GM12892 (cell line): ENCODE results near the gene LIF.
"Not testable (repeated sequence)": the region's sequence is repeated elsewhere in the genome, so short reads cannot be mapped to it uniquely, and the experiment has no call there.

Experiments
- DNase-seq: peaks from one replicate; pipeline ENCODE4 v3.0.0; 2011; ENCODE audit not compliant: insufficient read length
- FAIRE-seq: peaks from 2 replicates; lab custom pipeline; 2011; peaks lifted over from hg19 to GRCh38; lab: Jason Lieb, UNC
- POLR2A ChIP-seq: IDR thresholded peaks from 2 replicates; pipeline ENCODE4 v1.6.1; 2011; ENCODE audit warnings: low read depth, low read length, control low read depth
- POLR2AphosphoS5 ChIP-seq: IDR thresholded peaks from 2 replicates; pipeline ENCODE4 v1.6.1; 2011; ENCODE audit warnings: low read depth, low read length, control low read depth
- TAF1 ChIP-seq: IDR thresholded peaks from 2 replicates; pipeline ENCODE4 v1.6.1; 2011; ENCODE audit warnings: low read depth, mild to moderate bottlenecking, control low read depth, low read length, borderline replicate concordance

Gene LIF

GRCh38 chr22:30234786-30235470, 11.6 kb downstream of the LIF start:
- FAIRE-seq: no peak

GRCh38 chr22:30234325-30234724, 12.2 kb downstream of the LIF start:
- not testable (repeated sequence) for FAIRE-seq, DNase-seq

More at GRCh38 chr22:30234786-30235470, 11.6 kb downstream of the LIF start:
- TF ChIP-seq POLR2AphosphoS5 (no peak), POLR2A (no peak), TAF1 (no peak)
- DNase-seq: no peak

- no peak for FAIRE-seq
These were observed 13.0 kb downstream of the LIF start for GRCh38 chr22:30233582-30233981.

GRCh38 chr22:30232716-30233218, 13.8 kb downstream of the LIF start:
- DNase-seq: no peak
- TF ChIP-seq POLR2A: no peak
- TF ChIP-seq POLR2AphosphoS5: no peak
- TF ChIP-seq TAF1: no peak
- FAIRE-seq: no peak

More at GRCh38 chr22:30233582-30233981, 13.0 kb downstream of the LIF start:
- no peak for DNase-seq
- TF ChIP-seq POLR2AphosphoS5 (no peak), TAF1 (no peak)

- FAIRE-seq (no peak), DNase-seq (no peak)
- TF ChIP-seq POLR2AphosphoS5 (no peak), POLR2A (no peak), TAF1 (no peak)
These were observed 15.6 kb downstream of the LIF start for GRCh38 chr22:30230787-30231461.

GRCh38 chr22:30230330-30230729, 16.2 kb downstream of the LIF start:
- TF ChIP-seq POLR2AphosphoS5 (no peak), POLR2A (no peak), TAF1 (no peak)
- FAIRE-seq (no peak), DNase-seq (no peak)

GRCh38 chr22:30228509-30229359, 17.8 kb downstream of the LIF start:
- FAIRE-seq: no peak
- DNase-seq: no peak
- TF ChIP-seq POLR2A (no peak), TAF1 (no peak), POLR2AphosphoS5 (no peak)

GRCh38 chr22:30227438-30228228, 18.9 kb downstream of the LIF start:
- no peak for DNase-seq
- no peak for FAIRE-seq
- TF ChIP-seq POLR2A (no peak), TAF1 (no peak), POLR2AphosphoS5 (no peak)

- FAIRE-seq: no peak
- TF ChIP-seq POLR2A (no peak), POLR2AphosphoS5 (no peak), TAF1 (no peak)
- no peak for DNase-seq
These were observed 20.2 kb downstream of the LIF start for GRCh38 chr22:30226192-30226832.

GRCh38 chr22:30225220-30225927, 21.2 kb downstream of the LIF start:
- FAIRE-seq (no peak), DNase-seq (no peak)
- TF ChIP-seq POLR2AphosphoS5: no peak

GRCh38 chr22:30224161-30224857, 22.2 kb downstream of the LIF start:
- no peak for FAIRE-seq

More at GRCh38 chr22:30224161-30224857, 22.2 kb downstream of the LIF start:
- TF ChIP-seq TAF1 (no peak), POLR2A (no peak), POLR2AphosphoS5 (no peak)
- no peak for DNase-seq
